ENCODE data around the gene BEST4. TPM values are rescaled to one million over a fixed set of nuclear protein-coding genes. Genes with fewer than 3 reads are reported as not detected.
"Not testable (repeated sequence)": the region's sequence is repeated elsewhere in the genome, so short reads cannot be mapped to it uniquely, and the experiment has no call there.

The BEST4 gene
- total RNA-seq, 1 experiment from 2014 or later: 0.40 TPM

DNA sequence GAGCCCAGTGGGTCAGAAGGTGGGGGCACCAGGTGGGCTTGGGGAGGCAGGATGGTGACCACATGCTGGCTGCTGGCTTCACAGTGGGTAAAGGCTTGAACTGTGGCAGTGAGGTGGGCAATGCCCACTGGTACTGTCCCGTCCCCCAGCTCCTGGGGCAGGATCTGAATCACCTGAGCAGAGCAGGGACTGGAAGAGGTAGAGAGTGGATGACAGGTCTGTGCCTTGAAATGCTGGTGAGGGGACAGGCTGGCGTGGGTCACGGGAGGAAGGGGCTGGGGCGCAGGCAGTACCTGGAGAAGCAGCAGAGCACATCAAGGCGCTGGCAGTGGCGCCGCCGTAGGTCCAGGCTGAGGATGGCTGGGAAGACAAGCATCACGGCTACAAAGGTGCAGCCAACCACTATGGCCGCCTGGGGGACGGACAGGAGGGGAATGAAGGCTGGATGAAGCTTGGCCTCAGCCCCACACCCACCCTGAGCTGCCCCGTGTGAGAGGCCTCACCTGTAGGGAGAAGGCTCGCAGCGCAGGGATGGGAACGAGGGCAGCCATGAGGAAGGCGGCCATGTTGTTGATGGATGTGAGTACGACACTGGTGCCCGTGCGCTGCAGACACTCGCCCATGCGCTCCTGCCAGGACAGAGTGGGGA, 40.2 kb upstream of the BEST4 start:
- no peak overlapping the region for H3K27ac Mint-ChIP-seq (ENCODE audit: unreplicated experiment)
- H3K27me3 Mint-ChIP-seq (ENCODE audit: unreplicated experiment): no peaks in the 10 kb centered on the region
- BruUV-seq (replicated peaks): no TSS peak
- TF ChIP-seq, protein P1, sequence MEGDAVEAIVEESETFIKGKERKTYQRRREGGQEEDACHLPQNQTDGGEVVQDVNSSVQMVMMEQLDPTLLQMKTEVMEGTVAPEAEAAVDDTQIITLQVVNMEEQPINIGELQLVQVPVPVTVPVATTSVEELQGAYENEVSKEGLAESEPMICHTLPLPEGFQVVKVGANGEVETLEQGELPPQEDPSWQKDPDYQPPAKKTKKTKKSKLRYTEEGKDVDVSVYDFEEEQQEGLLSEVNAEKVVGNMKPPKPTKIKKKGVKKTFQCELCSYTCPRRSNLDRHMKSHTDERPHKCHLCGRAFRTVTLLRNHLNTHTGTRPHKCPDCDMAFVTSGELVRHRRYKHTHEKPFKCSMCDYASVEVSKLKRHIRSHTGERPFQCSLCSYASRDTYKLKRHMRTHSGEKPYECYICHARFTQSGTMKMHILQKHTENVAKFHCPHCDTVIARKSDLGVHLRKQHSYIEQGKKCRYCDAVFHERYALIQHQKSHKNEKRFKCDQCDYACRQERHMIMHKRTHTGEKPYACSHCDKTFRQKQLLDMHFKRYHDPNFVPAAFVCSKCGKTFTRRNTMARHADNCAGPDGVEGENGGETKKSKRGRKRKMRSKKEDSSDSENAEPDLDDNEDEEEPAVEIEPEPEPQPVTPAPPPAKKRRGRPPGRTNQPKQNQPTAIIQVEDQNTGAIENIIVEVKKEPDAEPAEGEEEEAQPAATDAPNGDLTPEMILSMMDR (IDR thresholded peaks at IDR 0.05; ENCODE audit: unreplicated experiment): no peak
- H3K4me3 Mint-ChIP-seq (ENCODE audit: low read depth, unreplicated experiment): no peak overlapping the region
- intact Hi-C loops (cut with micrococcal nuclease; ENCODE audit: unreplicated experiment): no loop called here
- DNase-seq: no peak
- no peaks in the 10 kb centered on the region for H3K9me3 Mint-ChIP-seq (ENCODE audit: low read depth, unreplicated experiment)
- no peaks in the 10 kb centered on the region for H3K36me3 Mint-ChIP-seq (ENCODE audit: insufficient read depth, unreplicated experiment)
- CTCF ChIA-PET: no interaction called here
- H3K4me1 Mint-ChIP-seq (ENCODE audit: low read depth, unreplicated experiment): no peaks in the 10 kb centered on the region

DNA sequence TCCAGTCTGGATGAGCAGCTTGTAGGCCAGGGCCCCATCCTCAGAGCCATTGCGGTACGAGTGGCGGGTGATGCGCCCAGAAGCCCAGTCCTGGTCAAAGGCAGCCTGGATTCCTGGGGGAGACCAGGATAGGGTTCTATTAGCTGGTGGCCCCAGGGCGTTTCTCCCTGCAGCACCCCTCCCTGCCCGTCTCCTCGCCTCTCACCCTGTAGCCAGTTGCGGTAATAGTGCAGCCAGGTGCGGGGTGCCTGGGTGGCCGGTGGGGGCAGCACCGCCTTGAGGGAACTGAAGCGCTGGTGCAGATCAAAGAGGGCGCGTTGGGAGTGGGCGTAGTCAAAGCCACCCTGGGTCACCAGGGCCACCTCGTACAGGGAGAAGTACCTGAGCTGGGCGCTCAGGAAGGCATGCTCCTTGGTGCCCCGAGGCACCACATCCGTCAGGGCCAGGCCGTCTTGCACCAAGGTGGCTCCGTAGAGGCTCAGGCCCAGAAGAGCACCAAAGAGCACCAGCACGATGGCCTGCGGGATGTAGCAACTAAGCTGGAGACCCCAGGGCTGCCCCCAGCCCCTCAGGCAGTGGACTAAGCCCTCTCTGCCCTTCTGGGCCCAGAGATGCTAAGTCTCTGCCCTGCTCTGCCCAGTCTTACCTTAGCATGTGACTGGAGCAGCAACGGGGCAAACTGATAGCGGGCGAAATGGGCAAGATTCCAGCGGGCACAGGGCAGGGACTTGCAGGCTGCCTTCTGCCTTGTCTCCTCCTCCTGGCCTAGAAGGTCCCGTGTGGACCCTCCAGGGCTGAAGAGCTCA, 39.4 kb upstream of the BEST4 start:
- no peaks in the 10 kb centered on the region for H3K4me1 Mint-ChIP-seq (ENCODE audit: low read depth, unreplicated experiment)
- H3K27me3 Mint-ChIP-seq (ENCODE audit: unreplicated experiment): no peaks in the 10 kb centered on the region
- no peak overlapping the region for H3K27ac Mint-ChIP-seq (ENCODE audit: unreplicated experiment)
- TF ChIP-seq, protein P1 (IDR thresholded peaks at IDR 0.05; ENCODE audit: unreplicated experiment): no peak
- intact Hi-C loops (cut with micrococcal nuclease; ENCODE audit: unreplicated experiment): no loop called here
- no peaks in the 10 kb centered on the region for H3K36me3 Mint-ChIP-seq (ENCODE audit: insufficient read depth, unreplicated experiment)
- DNase-seq: no peak
- no TSS peak for BruUV-seq (replicated peaks)
- no peak overlapping the region for H3K4me3 Mint-ChIP-seq (ENCODE audit: low read depth, unreplicated experiment)
- CTCF ChIA-PET: no interaction called here
- no peaks in the 10 kb centered on the region for H3K9me3 Mint-ChIP-seq (ENCODE audit: low read depth, unreplicated experiment)

DNA sequence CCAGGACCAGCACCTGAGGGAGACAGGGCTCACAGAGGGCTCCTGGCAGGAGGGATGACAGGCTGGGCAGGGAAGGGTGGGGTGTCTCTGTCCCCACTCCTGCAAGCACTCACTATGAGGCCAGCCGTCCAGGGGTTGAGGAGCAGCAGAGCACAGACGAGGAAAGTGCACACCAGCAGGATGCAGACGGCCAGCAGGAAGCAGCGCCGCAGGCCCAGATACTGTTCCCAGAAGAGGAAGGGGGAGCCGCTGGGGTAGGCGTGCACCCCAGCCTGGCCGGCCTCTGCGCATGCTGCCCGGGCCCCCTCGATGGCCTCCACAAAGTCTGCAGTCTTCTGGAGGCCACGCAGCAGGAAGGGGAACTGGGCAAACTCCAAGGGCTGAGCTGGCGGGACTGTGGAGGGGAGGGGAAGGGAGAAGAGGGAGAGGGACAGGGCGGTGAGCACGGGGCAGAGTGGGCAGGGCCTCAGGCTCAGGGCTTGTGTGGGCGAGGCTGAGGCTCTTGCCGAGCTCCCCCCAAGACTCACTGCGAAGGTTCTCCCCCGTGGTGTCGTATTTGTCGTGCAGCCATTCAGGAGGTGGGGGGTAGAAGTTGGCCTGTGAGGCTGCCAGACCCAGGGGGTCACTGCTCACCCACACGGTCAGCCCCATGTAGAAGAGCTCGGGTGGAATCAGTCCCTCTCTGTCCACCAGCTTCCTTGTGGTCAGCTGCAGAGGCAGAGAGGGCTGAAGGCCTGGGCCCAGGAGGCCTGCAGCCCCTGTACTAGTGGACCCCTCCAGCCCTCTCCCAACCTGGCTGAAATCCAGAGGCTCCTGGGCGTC, 38.6 kb upstream of the BEST4 start:
- no peak for DNase-seq
- intact Hi-C loops (cut with micrococcal nuclease; ENCODE audit: unreplicated experiment): no loop called here
- Mint-ChIP-seq H3K27me3 (ENCODE audit: unreplicated experiment) (no peaks in the 10 kb centered on the region), H3K27ac (ENCODE audit: unreplicated experiment) (no peak overlapping the region), H3K4me3 (ENCODE audit: low read depth, unreplicated experiment) (no peak overlapping the region), H3K36me3 (ENCODE audit: insufficient read depth, unreplicated experiment) (no peaks in the 10 kb centered on the region), H3K4me1 (ENCODE audit: low read depth, unreplicated experiment) (no peaks in the 10 kb centered on the region), H3K9me3 (ENCODE audit: low read depth, unreplicated experiment) (no peaks in the 10 kb centered on the region)
- CTCF ChIA-PET: interaction anchor here (0.7 kb wide), 1 partner anchor 22 kb away, joined by 4 read pairs; no protein-coding TSS in a partner anchor
- TF ChIP-seq, protein P1 (IDR thresholded peaks at IDR 0.05; ENCODE audit: unreplicated experiment): no peak
- BruUV-seq (replicated peaks): no TSS peak

DNA sequence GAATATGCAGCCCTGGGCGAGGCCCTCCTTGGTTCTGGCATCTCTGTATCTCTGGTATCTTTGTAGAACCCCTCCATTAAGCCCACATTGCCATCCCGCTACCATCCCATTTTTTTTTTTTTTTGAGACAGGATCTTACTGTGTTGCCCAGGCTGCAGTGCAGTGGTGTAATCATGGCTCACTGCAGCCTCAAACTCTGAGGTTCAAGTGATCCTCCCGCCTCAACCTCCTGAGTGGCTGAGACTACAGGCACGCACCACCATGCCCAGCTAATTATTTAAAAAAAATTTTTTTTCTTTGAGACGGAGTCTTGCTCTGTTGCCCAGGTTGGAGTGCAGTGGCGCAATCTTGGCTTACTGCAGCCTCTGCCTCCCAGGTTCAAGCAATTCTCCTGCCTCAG, 36.4 kb upstream of the BEST4 start:
- CTCF ChIA-PET; DNase-seq; H3K27me3 Mint-ChIP-seq (ENCODE audit: unreplicated experiment); H3K9me3 Mint-ChIP-seq (ENCODE audit: low read depth, unreplicated experiment); BruUV-seq (replicated peaks); H3K4me3 Mint-ChIP-seq (ENCODE audit: low read depth, unreplicated experiment); H3K27ac Mint-ChIP-seq (ENCODE audit: unreplicated experiment); intact Hi-C loops (cut with micrococcal nuclease; ENCODE audit: unreplicated experiment): not testable (repeated sequence)
- peaks cover 10% of the 10 kb centered on the region for H3K36me3 Mint-ChIP-seq (ENCODE audit: insufficient read depth, unreplicated experiment)
- H3K4me1 Mint-ChIP-seq (ENCODE audit: low read depth, unreplicated experiment): peaks cover 13% of the 10 kb centered on the region

Measured in Calu3 (cell line).